ENCODE measurements around the gene ZNF407. TPM values are rescaled to one million over a fixed set of nuclear protein-coding genes. Genes with fewer than 3 reads are reported as not detected.

Gene ZNF407
- total and polyA plus RNA-seq, 12 donors = 2.5 to 20.2 (median 8.4) TPM

DNA sequence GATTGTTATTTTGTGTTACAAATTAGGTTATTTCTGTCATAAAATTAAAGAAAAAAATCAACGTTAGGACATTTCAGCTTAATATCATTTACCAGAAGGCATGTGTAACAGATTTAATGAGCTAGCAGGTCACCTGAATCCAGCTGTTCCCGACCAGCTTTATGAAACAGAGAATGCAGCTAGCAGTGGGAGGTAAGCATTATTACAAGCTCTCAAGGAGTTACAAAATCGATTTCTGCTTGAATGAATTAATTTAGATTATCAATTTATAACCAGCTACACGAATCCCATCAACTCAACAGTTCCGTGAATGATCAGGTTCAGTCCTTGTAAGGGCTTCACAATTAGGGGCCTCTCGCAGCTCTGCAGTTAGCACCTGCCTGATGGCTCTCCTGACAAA is 399.3 kb downstream of the ZNF407 start:
- H3K9me3 ChIP-seq (replicated peaks in 1 of 3) = no peaks in the 10 kb centered on the region
- H3K27ac ChIP-seq = no peak overlapping the region
- H3K4me3 ChIP-seq = no peak overlapping the region
- DNase-seq = no peak
- TF ChIP-seq, protein P1, sequence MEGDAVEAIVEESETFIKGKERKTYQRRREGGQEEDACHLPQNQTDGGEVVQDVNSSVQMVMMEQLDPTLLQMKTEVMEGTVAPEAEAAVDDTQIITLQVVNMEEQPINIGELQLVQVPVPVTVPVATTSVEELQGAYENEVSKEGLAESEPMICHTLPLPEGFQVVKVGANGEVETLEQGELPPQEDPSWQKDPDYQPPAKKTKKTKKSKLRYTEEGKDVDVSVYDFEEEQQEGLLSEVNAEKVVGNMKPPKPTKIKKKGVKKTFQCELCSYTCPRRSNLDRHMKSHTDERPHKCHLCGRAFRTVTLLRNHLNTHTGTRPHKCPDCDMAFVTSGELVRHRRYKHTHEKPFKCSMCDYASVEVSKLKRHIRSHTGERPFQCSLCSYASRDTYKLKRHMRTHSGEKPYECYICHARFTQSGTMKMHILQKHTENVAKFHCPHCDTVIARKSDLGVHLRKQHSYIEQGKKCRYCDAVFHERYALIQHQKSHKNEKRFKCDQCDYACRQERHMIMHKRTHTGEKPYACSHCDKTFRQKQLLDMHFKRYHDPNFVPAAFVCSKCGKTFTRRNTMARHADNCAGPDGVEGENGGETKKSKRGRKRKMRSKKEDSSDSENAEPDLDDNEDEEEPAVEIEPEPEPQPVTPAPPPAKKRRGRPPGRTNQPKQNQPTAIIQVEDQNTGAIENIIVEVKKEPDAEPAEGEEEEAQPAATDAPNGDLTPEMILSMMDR (IDR thresholded peaks at IDR 0.05) = no peak
- intact Hi-C loops (cut with DNase I) = no loop called here
- H3K4me1 ChIP-seq (replicated peaks in 1 of 2) = no peaks in the 10 kb centered on the region
- no peaks in the 10 kb centered on the region for H3K36me3 ChIP-seq (replicated peaks in 1 of 2)
- 88 to 93% (median 92%) methylated on average over 6 of the region's 6 CpGs for WGBS, 4 donors
- H3K27me3 ChIP-seq = no peaks in the 10 kb centered on the region

DNA sequence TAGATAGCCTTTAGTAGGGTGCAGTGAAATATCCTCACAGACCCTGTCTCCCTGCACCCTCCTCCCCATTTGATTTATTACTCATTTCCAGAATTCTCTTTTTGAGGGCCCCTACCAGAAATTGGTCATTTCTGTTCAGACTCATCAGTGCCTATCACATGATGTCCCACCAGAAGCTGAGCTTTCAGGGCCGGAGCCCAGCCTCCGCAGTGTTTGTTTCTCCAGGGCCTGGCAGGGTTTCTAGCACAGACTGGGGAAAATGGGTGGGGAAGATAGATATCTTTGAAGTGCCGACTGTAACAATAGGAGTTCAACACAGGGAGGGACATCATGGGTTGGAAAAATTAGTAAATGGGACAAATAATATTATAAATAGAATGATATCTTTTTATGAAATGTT is 403.2 kb downstream of the ZNF407 start:
- H3K4me1 ChIP-seq (replicated peaks in 1 of 2) = peaks cover 9 to 10% of the 10 kb centered on the region in 2 donors
- no peaks in the 10 kb centered on the region for H3K36me3 ChIP-seq (replicated peaks in 1 of 2)
- TF ChIP-seq, protein P1 (IDR thresholded peaks at IDR 0.05) = no peak
- TF ChIP-seq POLR2A (IDR thresholded peaks at IDR 0.05) = no peak
- H3K4me3 ChIP-seq = no peak overlapping the region
- intact Hi-C loops (cut with DNase I) = no loop called here
- no peaks in the 10 kb centered on the region for H3K27me3 ChIP-seq
- 80 to 88% (median 86%) methylated on average over 3 of the region's 3 CpGs for WGBS, 4 donors
- H3K9me3 ChIP-seq (replicated peaks in 1 of 3) = no peaks in the 10 kb centered on the region
- no peak overlapping the region for H3K27ac ChIP-seq
- DNase-seq = no peak

DNA sequence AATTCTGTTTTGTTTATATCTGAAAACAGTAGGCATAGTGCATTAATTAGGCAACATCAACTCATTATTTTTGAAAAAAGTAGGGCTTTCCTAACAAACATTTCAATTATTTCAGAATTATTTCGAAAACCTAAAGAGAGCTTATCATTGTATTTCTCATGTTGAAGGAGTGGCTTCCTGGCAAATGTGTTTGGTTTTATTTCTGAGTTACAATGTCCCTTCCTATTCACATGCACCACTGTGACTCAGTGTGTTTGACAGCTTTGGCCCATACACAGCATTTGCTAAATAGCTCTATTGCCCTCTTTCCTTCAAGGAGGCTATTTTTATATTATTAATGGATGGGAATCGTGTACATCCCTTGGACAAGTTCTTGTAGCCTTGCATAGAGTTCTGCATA is 405.4 kb downstream of the ZNF407 start:
- H3K27me3 ChIP-seq = no peaks in the 10 kb centered on the region
- no peaks in the 10 kb centered on the region for H3K36me3 ChIP-seq (replicated peaks in 1 of 2)
- peak in 6 of 7 donors; percentile 36 to 74 (median 50) for DNase-seq
- WGBS, 4 donors = 34 to 52% (median 38%) methylated on average over 2 of the region's 2 CpGs
- H3K4me3 ChIP-seq = no peak overlapping the region
- peak overlapping the region in 1 of 5 donors; percentile 39 for H3K27ac ChIP-seq
- H3K4me1 ChIP-seq (replicated peaks in 1 of 2) = peaks cover 9 to 10% of the 10 kb centered on the region in 2 donors
- TF ChIP-seq POLR2A (IDR thresholded peaks at IDR 0.05) = no peak
- TF ChIP-seq, protein P1 (IDR thresholded peaks at IDR 0.05) = no peak
- no peaks in the 10 kb centered on the region for H3K9me3 ChIP-seq (replicated peaks in 1 of 3)
- intact Hi-C loops (cut with DNase I) = no loop called here

DNA sequence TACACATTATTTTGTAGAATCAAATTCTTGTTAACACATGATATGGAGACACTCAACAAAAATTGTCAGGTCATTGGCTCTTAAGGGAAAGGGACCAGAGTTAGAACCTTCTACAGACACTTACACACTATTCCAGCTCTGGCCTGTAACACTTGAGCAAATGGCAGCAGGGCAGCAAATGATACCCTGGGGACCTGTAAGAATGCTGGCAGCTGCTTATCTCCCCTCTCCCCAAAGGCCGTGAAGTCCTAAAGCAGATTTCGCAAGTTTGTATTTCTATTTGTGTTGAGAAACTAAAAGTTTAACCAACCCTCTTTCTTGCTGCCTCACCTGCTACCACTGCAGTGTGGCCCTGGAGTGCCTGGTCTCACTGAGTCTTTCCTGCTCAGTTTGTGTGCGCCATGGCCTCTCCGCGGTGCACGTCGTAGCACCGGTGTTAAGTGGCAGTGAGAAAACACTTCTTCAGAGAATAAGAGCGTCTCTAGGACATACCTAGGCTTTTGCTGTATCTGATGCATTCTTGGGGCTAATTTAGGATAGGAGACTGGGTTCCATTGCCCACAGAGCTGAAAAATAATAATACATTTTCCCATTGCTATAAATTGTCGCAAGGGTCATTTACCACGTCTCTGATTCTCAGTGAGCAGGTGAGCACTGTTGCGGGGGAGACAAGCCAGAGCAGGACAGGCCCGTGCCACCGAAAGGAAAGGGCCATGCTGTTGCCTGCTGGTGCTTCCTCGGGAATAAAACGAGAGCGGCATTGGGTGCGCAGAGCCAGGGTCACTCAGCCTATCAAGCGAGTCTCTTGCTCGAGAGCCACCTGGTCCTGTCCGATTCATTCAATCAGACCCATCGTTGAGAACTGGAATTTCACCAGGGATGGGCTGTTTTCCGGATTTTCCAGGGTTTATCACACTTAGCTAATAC is 406.4 kb downstream of the ZNF407 start:
- Histone ChIP-seq H3K4me3 (no peak overlapping the region), H3K27me3 (no peaks in the 10 kb centered on the region), H3K4me1 (replicated peaks in 1 of 2) (peaks cover 9 to 10% of the 10 kb centered on the region in 2 donors), H3K27ac (peak overlapping the region in 1 of 5 donors; percentile 39), H3K36me3 (replicated peaks in 1 of 2) (no peaks in the 10 kb centered on the region), H3K9me3 (replicated peaks in 1 of 3) (no peaks in the 10 kb centered on the region)
- 90 to 94% (median 93%) methylated on average over 21 to 23 of the region's 23 CpGs for WGBS, 4 donors
- intact Hi-C loops (cut with DNase I) = no loop called here
- TF ChIP-seq, protein P1 (IDR thresholded peaks at IDR 0.05) = no peak
- no peak for TF ChIP-seq POLR2A (IDR thresholded peaks at IDR 0.05)
- DNase-seq = peak in 2 of 7 donors; percentile 27 to 39

Measured in adrenal gland (tissue), 12 donors.